Measurements from ENCODE around the gene MAPK12. TPM values are rescaled to one million over a fixed set of nuclear protein-coding genes. Genes with fewer than 3 reads are reported as not detected.

The MAPK12 gene
- total and polyA plus RNA-seq, 9 of the 15 experiments (the other 6 are each of a cell fraction or from before 2014, with no cell fraction given) = 0.79 to 71.5 (median 32.8) TPM

- TF ChIP-seq, protein P1, sequence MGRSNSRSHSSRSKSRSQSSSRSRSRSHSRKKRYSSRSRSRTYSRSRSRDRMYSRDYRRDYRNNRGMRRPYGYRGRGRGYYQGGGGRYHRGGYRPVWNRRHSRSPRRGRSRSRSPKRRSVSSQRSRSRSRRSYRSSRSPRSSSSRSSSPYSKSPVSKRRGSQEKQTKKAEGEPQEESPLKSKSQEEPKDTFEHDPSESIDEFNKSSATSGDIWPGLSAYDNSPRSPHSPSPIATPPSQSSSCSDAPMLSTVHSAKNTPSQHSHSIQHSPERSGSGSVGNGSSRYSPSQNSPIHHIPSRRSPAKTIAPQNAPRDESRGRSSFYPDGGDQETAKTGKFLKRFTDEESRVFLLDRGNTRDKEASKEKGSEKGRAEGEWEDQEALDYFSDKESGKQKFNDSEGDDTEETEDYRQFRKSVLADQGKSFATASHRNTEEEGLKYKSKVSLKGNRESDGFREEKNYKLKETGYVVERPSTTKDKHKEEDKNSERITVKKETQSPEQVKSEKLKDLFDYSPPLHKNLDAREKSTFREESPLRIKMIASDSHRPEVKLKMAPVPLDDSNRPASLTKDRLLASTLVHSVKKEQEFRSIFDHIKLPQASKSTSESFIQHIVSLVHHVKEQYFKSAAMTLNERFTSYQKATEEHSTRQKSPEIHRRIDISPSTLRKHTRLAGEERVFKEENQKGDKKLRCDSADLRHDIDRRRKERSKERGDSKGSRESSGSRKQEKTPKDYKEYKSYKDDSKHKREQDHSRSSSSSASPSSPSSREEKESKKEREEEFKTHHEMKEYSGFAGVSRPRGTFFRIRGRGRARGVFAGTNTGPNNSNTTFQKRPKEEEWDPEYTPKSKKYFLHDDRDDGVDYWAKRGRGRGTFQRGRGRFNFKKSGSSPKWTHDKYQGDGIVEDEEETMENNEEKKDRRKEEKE (IDR thresholded peaks at IDR 0.05; ENCODE audit: borderline replicate concordance in 1 of 2, control insufficient read depth in 1 of 2, low read depth in 2 of 2, low read length in 1 of 2) = no peak
- TF ChIP-seq ZNF780A (CRISPR knock-in tag; IDR thresholded peaks at IDR 0.05) = no peak
- no peak for TF ChIP-seq MLLT1 (IDR thresholded peaks at IDR 0.05)
- peak; percentile 64 for TF ChIP-seq MAFG (tag; conservative IDR thresholded peaks at IDR 0.05)
- 0 out of 2 replicates have a peak, but pooled peaks have one; percentile 18 for TF ChIP-seq MAFF (IDR thresholded peaks at IDR 0.05; ENCODE audit: low read length)
- TF ChIP-seq, protein P2, sequence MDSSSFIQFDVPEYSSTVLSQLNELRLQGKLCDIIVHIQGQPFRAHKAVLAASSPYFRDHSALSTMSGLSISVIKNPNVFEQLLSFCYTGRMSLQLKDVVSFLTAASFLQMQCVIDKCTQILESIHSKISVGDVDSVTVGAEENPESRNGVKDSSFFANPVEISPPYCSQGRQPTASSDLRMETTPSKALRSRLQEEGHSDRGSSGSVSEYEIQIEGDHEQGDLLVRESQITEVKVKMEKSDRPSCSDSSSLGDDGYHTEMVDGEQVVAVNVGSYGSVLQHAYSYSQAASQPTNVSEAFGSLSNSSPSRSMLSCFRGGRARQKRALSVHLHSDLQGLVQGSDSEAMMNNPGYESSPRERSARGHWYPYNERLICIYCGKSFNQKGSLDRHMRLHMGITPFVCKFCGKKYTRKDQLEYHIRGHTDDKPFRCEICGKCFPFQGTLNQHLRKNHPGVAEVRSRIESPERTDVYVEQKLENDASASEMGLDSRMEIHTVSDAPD (CRISPR knock-in tag; IDR thresholded peaks at IDR 0.05) = no peak
- no peak for TF ChIP-seq EP300 (IDR thresholded peaks at IDR 0.05; ENCODE audit: low read length)
- TF ChIP-seq IFI16 (CRISPR knock-in tag; IDR thresholded peaks at IDR 0.05) = no peak
- TF ChIP-seq, protein P3, sequence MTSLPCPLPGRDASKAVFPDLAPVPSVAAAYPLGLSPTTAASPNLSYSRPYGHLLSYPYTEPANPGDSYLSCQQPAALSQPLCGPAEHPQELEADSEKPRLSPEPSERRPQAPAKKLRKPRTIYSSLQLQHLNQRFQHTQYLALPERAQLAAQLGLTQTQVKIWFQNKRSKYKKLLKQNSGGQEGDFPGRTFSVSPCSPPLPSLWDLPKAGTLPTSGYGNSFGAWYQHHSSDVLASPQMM (CRISPR knock-in tag; IDR thresholded peaks at IDR 0.05) = no peak
- TF ChIP-seq FOXJ2 (tag; IDR thresholded peaks at IDR 0.05) = no peak
- no peak for TF ChIP-seq E2F4 (CRISPR knock-in tag; IDR thresholded peaks at IDR 0.05; ENCODE audit: low read depth)
- TF ChIP-seq C11orf30 (IDR thresholded peaks at IDR 0.05; ENCODE audit: low read depth) = peak; percentile 82
- no peak for TF ChIP-seq ZNF217 (CRISPR knock-in tag; IDR thresholded peaks at IDR 0.05)
- no peak for TF ChIP-seq CREBBP (IDR thresholded peaks at IDR 0.05; ENCODE audit: low read depth, low read length)
- TF ChIP-seq SAFB (IDR thresholded peaks at IDR 0.05; ENCODE audit: borderline replicate concordance, low read depth, low read length) = no peak
- no peak for TF ChIP-seq RNF219 (CRISPR knock-in tag; IDR thresholded peaks at IDR 0.05)
- TF ChIP-seq ZNF165 (CRISPR knock-in tag; IDR thresholded peaks at IDR 0.05; ENCODE audit: borderline replicate concordance) = no peak
Measured at GRCh38 chr22:50258361-50259292, 2.9 kb downstream of the MAPK12 start (continued).
